GM13976 (cell line): ENCODE data around the gene HSPA1B.

ENCODE experiments used
- DNase-seq: peaks from one replicate; pipeline ENCODE4 v3.0.0; 2012; ENCODE audit warnings: low spot score
- CTCF ChIP-seq: IDR thresholded peaks from 2 replicates; pipeline ENCODE4 v1.5.1; 2012; ENCODE audit warnings: borderline replicate concordance, mild to moderate bottlenecking; ENCODE audit not compliant: insufficient read depth; ENCODE audit errors: extremely low read depth, missing control alignments, control extremely low read depth
- in situ Hi-C: fragments of 300-500 bp; cut with MboI; formaldehyde crosslinking; loops from one replicate; pipeline ENCODE4 v1.12.0; 2022; ENCODE audit warnings: low sequenced_read_pairs, mixed read lengths, inconsistent platforms; ENCODE audit not compliant: unreplicated experiment

HSPA1B gene

GRCh38 chr6:31878222-31878621 is 50.7 kb downstream of the HSPA1B start:
- TF ChIP-seq CTCF: no peak
- in situ Hi-C loops: no loop called here
- DNase-seq: no peak

- no peak for DNase-seq
- TF ChIP-seq CTCF: no peak
- in situ Hi-C loops: no loop called here
Measured at GRCh38 chr6:31878726-31879125, 51.2 kb downstream of the HSPA1B start, which contains the start of gene SLC44A4. TSS of gene SLC44A4 (minus strand) at chr6:31878997. CDS start at chr6:31878980, 17 bp downstream.

GRCh38 chr6:31879143-31879542 is 51.6 kb downstream of the HSPA1B start:
- no peak for DNase-seq
- TF ChIP-seq CTCF: no peak
- in situ Hi-C loops: no loop called here
